Measurements from ENCODE around the gene FGF4. TPM values are rescaled to one million over a fixed set of nuclear protein-coding genes. Genes with fewer than 3 reads are reported as not detected.

FGF4 gene
- total RNA-seq, 1 donor from 2014 or later: not detected

- TF ChIP-seq CTCF (IDR thresholded peaks at IDR 0.05; ENCODE audit: insufficient read depth, low read length, poor library complexity, severe bottlenecking): no peak
- no peak overlapping the region for H3K4me3 ChIP-seq (ENCODE audit: low read depth, low read length)
- H3K27me3 ChIP-seq (ENCODE audit: control insufficient read depth, insufficient read depth, low read length): peaks cover 82% of the 10 kb centered on the region
- H3K36me3 ChIP-seq (ENCODE audit: control insufficient read depth, insufficient read depth, low read length): no peaks in the 10 kb centered on the region
- DNase-seq (ENCODE audit: low read depth): no peak
Measured at GRCh38 chr11:69819541-69820070, 44.5 kb upstream of the FGF4 start.

- no peak for DNase-seq (ENCODE audit: low read depth)
- Histone ChIP-seq H3K27me3 (ENCODE audit: control insufficient read depth, insufficient read depth, low read length) (peaks cover 83% of the 10 kb centered on the region), H3K4me3 (ENCODE audit: low read depth, low read length) (no peak within 1 kb of the TSS), H3K36me3 (ENCODE audit: control insufficient read depth, insufficient read depth, low read length) (no peaks in the 10 kb centered on the region)
- no peak for TF ChIP-seq CTCF (IDR thresholded peaks at IDR 0.05; ENCODE audit: insufficient read depth, low read length, poor library complexity, severe bottlenecking)
Measured at GRCh38 chr11:69818603-69819441, 43.7 kb upstream of the FGF4 start, which contains the start of gene FGF3. Gene FGF3, minus strand, starts transcription at chr11:69819416. Its CDS starts 483 bp downstream, at chr11:69818933.

- H3K27me3 ChIP-seq (ENCODE audit: control insufficient read depth, insufficient read depth, low read length): peaks cover 77% of the 10 kb centered on the region
- no peak for TF ChIP-seq CTCF (IDR thresholded peaks at IDR 0.05; ENCODE audit: insufficient read depth, low read length, poor library complexity, severe bottlenecking)
Measured at GRCh38 chr11:69818231-69818602, 43.1 kb upstream of the FGF4 start.

GRCh38 chr11:69817265-69818230 is 42.4 kb upstream of the FGF4 start:
- no peak for TF ChIP-seq CTCF (IDR thresholded peaks at IDR 0.05; ENCODE audit: insufficient read depth, low read length, poor library complexity, severe bottlenecking)
- H3K27me3 ChIP-seq (ENCODE audit: control insufficient read depth, insufficient read depth, low read length): peaks cover 71% of the 10 kb centered on the region
- DNase-seq (ENCODE audit: low read depth): no peak
- no peak overlapping the region for H3K4me3 ChIP-seq (ENCODE audit: low read depth, low read length)
- no peaks in the 10 kb centered on the region for H3K36me3 ChIP-seq (ENCODE audit: control insufficient read depth, insufficient read depth, low read length)

More at GRCh38 chr11:69818231-69818602, 43.1 kb upstream of the FGF4 start:
- no peak overlapping the region for H3K4me3 ChIP-seq (ENCODE audit: low read depth, low read length)
- no peaks in the 10 kb centered on the region for H3K36me3 ChIP-seq (ENCODE audit: control insufficient read depth, insufficient read depth, low read length)
- DNase-seq (ENCODE audit: low read depth): no peak

- Histone ChIP-seq H3K36me3 (ENCODE audit: control insufficient read depth, insufficient read depth, low read length) (no peaks in the 10 kb centered on the region), H3K27me3 (ENCODE audit: control insufficient read depth, insufficient read depth, low read length) (peaks cover 62% of the 10 kb centered on the region), H3K4me3 (ENCODE audit: low read depth, low read length) (no peak overlapping the region)
- no peak for DNase-seq (ENCODE audit: low read depth)
- no peak for TF ChIP-seq CTCF (IDR thresholded peaks at IDR 0.05; ENCODE audit: insufficient read depth, low read length, poor library complexity, severe bottlenecking)
Measured at GRCh38 chr11:69816671-69817070, 41.5 kb upstream of the FGF4 start.
